ENCODE measurements around the gene EXOC8. TPM values are rescaled to one million over a fixed set of nuclear protein-coding genes. Genes with fewer than 3 reads are reported as not detected.
A peak's percentile ranks its signal among the peaks of the same experiment; 100 is the strongest.

Gene EXOC8
- total RNA-seq, 3 donors from 2014 or later, result 14.5 to 18.4 (median 14.5) TPM

- Histone ChIP-seq H3K36me3 (ENCODE audit: low read depth) (no peaks in the 10 kb centered on the region), H3K9me3 (no peaks in the 10 kb centered on the region), H3K4me3 (no peak overlapping the region), H3K4me1 (ENCODE audit: low read depth) (no peaks in the 10 kb centered on the region)
- DNase-seq (no peak), ATAC-seq (no peak)
- intact Hi-C loops (cut with DNase I, micrococcal nuclease), result loop anchor here in 1 of 2 donors (5.0 kb wide), 2 partner anchors 63 to 228 kb away; partner anchors contain the start of gene EGLN1
- no peak for TF ChIP-seq CTCF (IDR thresholded peaks at IDR 0.05)
Measured at GRCh38 chr1:231359113-231359512, 21.5 kb upstream of the EXOC8 start.

GRCh38 chr1:231357831-231358354 is 20.2 kb upstream of the EXOC8 start:
- no peaks in the 10 kb centered on the region for H3K9me3 ChIP-seq
- intact Hi-C loops (cut with DNase I, micrococcal nuclease), result loop anchor here in 1 of 2 donors (5.0 kb wide), 2 partner anchors 64 to 229 kb away; partner anchors contain the start of gene EGLN1
- peak; percentile 45 for TF ChIP-seq CTCF (IDR thresholded peaks at IDR 0.05)
- no peaks in the 10 kb centered on the region for H3K4me1 ChIP-seq (ENCODE audit: low read depth)
- no peaks in the 10 kb centered on the region for H3K36me3 ChIP-seq (ENCODE audit: low read depth)
- H3K4me3 ChIP-seq, result no peak overlapping the region
- peak; percentile 94 for ATAC-seq
- DNase-seq, result peak in 1 of 3 donors; percentile 39

GRCh38 chr1:231357187-231357772 is 19.6 kb upstream of the EXOC8 start:
- H3K36me3 ChIP-seq (ENCODE audit: low read depth), result no peaks in the 10 kb centered on the region
- H3K4me3 ChIP-seq, result no peak overlapping the region
- no peak for TF ChIP-seq CTCF (IDR thresholded peaks at IDR 0.05)
- no peaks in the 10 kb centered on the region for H3K9me3 ChIP-seq
- ATAC-seq (no peak), DNase-seq (no peak)
- intact Hi-C loops (cut with DNase I, micrococcal nuclease), result loop anchor here in 1 of 2 donors (5.0 kb wide), 2 partner anchors 65 to 230 kb away; partner anchors contain the start of gene EGLN1
- no peaks in the 10 kb centered on the region for H3K4me1 ChIP-seq (ENCODE audit: low read depth)

GRCh38 chr1:231355171-231355570 is 17.5 kb upstream of the EXOC8 start:
- intact Hi-C loops (cut with DNase I, micrococcal nuclease), result loop anchor here in 1 of 2 donors (5.0 kb wide), 2 partner anchors 67 to 232 kb away; partner anchors contain the start of gene EGLN1
- DNase-seq (no peak), ATAC-seq (no peak)
- Histone ChIP-seq H3K36me3 (ENCODE audit: low read depth) (no peaks in the 10 kb centered on the region), H3K9me3 (no peaks in the 10 kb centered on the region), H3K4me1 (ENCODE audit: low read depth) (no peaks in the 10 kb centered on the region), H3K4me3 (no peak overlapping the region)
- TF ChIP-seq CTCF (IDR thresholded peaks at IDR 0.05), result no peak

GRCh38 chr1:231354330-231355020 is 16.8 kb upstream of the EXOC8 start:
- TF ChIP-seq CTCF (IDR thresholded peaks at IDR 0.05), result no peak
- H3K4me1 ChIP-seq (ENCODE audit: low read depth), result no peaks in the 10 kb centered on the region
- intact Hi-C loops (cut with DNase I, micrococcal nuclease), result loop anchor here in 1 of 2 donors (5.0 kb wide), 2 partner anchors 68 to 233 kb away; partner anchors contain the start of gene EGLN1
- ATAC-seq (no peak), DNase-seq (no peak)
- no peaks in the 10 kb centered on the region for H3K36me3 ChIP-seq (ENCODE audit: low read depth)
- no peak overlapping the region for H3K4me3 ChIP-seq
- no peaks in the 10 kb centered on the region for H3K9me3 ChIP-seq
